HG03175 (cell line): ENCODE data around the gene IL6.
"Not testable (repeated sequence)": the region's sequence is repeated elsewhere in the genome, so short reads cannot be mapped to it uniquely, and the experiment has no call there.

Experiments
- ATAC-seq: cut with Tn5 transposase; IDR thresholded peaks from one replicate; pipeline ENCODE4 v1.9.1; 2021; ENCODE audit warnings: mild to moderate bottlenecking, moderate library complexity; ENCODE audit not compliant: unreplicated experiment

Gene IL6

DNA sequence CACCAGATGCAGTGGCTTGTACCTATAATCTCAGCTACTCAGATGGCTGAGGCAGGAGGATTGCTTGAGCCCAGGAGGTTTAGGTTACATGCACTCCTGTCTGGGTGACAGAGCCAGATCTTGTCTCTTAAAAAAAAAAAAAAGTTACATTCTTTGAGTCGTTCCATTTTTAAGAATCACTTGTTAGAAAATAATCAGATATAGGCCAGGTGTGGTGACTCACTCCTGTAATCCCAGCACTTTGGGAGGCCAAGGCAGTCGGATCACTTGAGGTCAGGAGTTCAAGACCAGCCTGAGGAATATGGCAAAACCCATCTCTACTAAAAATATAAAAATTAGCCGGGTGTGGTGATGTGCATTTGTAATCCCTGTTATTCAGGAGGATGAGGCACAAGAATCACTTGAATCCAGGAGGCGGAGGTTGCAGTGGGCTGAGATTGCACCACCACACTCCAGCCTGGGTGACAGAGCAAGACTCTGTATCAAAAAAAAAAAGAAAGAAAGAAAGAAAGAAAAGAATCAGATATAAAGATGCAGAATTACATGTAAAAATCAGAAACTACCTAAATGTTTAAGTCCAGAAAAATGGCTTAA is 52.8 kb downstream of the IL6 start:
- ATAC-seq: not testable (repeated sequence)

DNA sequence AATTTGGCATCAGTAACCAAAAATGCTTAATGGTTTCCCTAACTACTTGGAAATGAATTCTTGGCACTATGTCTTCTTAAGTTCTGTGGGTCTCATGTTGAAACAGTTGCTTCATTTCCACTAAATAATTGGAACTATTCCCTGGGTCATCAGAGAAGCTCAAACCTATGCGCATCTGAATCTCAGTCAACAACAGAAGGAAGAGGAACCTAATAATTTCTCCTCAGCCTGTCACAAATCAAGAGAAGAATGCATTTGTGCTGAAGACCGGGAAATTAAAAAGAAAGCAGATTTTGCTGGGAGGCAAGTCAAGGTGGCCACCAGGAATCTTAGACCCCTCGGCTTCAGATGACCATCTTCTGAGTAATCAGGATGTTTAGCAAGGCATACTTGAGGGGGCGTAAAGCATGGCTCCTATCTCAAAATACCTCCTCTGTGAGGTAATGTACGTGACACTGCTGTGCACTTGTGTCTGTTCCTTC is 54.3 kb downstream of the IL6 start:
- ATAC-seq: no peak
